K562 (cell line): ENCODE data around the gene SUPT3H. TPM values are rescaled to one million over a fixed set of nuclear protein-coding genes. Genes with fewer than 3 reads are reported as not detected.

Source experiments
- CTBP1 ChIP-seq: fragments of 450-650 bp; IDR thresholded peaks from 2 replicates; pipeline ENCODE4 v1.6.1; 2016; ENCODE audit warnings: borderline replicate concordance
- EGR1 ChIP-seq: fragments of 450-650 bp; conservative IDR thresholded peaks from 2 replicates; pipeline ENCODE4 v1.6.1; 2017; ENCODE audit warnings: mild to moderate bottlenecking
- HDAC2 ChIP-seq: fragments of 450-650 bp; IDR thresholded peaks from 2 replicates; pipeline ENCODE4 v1.6.1; 2016; ENCODE audit warnings: mild to moderate bottlenecking
- XRCC3 ChIP-seq: fragments of 450-650 bp; IDR thresholded peaks from 2 replicates; pipeline ENCODE4 v1.6.1; 2017; ENCODE audit warnings: mild to moderate bottlenecking, moderate library complexity
- ZFPM2 ChIP-seq: fragments of 250-450 bp; sonication (Bioruptor Pico); IDR thresholded peaks from 2 replicates; pipeline ENCODE4 v1.5.1; 2022; ENCODE audit warnings: mild to moderate bottlenecking
- ZNF263 ChIP-seq: sonication (generic); formaldehyde crosslinking; IDR thresholded peaks from 2 replicates; pipeline ENCODE4 v1.8.0; 2022; ENCODE audit warnings: mild to moderate bottlenecking, missing genetic modification reagents, borderline replicate concordance
- ZNF311 ChIP-seq: fragments of 250-450 bp; sonication (Bioruptor Pico); IDR thresholded peaks from 2 replicates; pipeline ENCODE4 v1.4.0; 2020; ENCODE audit warnings: mild to moderate bottlenecking, moderate library complexity
- polyA plus RNA-seq, 8 experiments: library from polyadenylated mRNA; depleted of rRNA in 4 of 8; stranded (reverse) in 5 of 8; unstranded in 3 of 8; fragments of >200 nt; fragmentation: Nextera tagmentation in 2 of 8; fragmentation: Illumina TruSeq in 1 of 8; extraction: Ambion mirVana in 2 of 8; extraction: Trizol in 1 of 8; gene quantifications; 2 replicates each; pipeline versions ENCODE4 v1.2.1 to v1.2.3, GENCODE V29; 2011 to 2014; ENCODE audit warnings: inconsistent platforms in 1 of 8, missing spikeins in 1 of 8
- total RNA-seq, 7 experiments: library from RNA; depleted of rRNA in 6 of 7; stranded (reverse); fragments of >200 nt in 6 of 7; fragmentation: Illumina TruSeq in 2 of 7; extraction: Trizol in 2 of 7; gene quantifications; 2 replicates each; pipeline versions ENCODE4 v1.2.1 to v1.2.3, GENCODE V29; 2011 to 2021; ENCODE audit warnings: low replicate concordance in 1 of 7
- TF ChIP-seq, protein P1 (sequence below): IDR thresholded peaks from 3 replicates; pipeline ENCODE4 v1.6.1; 2011; ENCODE audit warnings: borderline replicate concordance, mild to moderate bottlenecking; ENCODE audit not compliant: insufficient read length, insufficient read depth
- TF ChIP-seq, protein P2 (sequence below): fragments of 450-650 bp; formaldehyde crosslinking; conservative IDR thresholded peaks from 2 replicates; pipeline ENCODE4 v1.4.0; 2022; ENCODE audit warnings: mild to moderate bottlenecking, missing genetic modification characterization
- TF ChIP-seq, protein P3 (sequence below): fragments of 450-650 bp; formaldehyde crosslinking; IDR thresholded peaks from 2 replicates; pipeline ENCODE4 v1.4.0; 2022; ENCODE audit warnings: missing genetic modification characterization
- TF ChIP-seq, protein P4 (sequence below): fragments of 250-450 bp; sonication (Bioruptor Pico); IDR thresholded peaks from 2 replicates; pipeline ENCODE4 v1.5.1; 2021; ENCODE audit warnings: mild to moderate bottlenecking
- TF ChIP-seq, protein P5 (sequence below): fragments of 450-650 bp; formaldehyde crosslinking; IDR thresholded peaks from 2 replicates; pipeline ENCODE4 v1.4.0; 2020; ENCODE audit warnings: mild to moderate bottlenecking, moderate library complexity
- TF ChIP-seq, protein P6 (sequence below): sonication (generic); formaldehyde crosslinking; IDR thresholded peaks from 2 replicates; pipeline ENCODE4 v1.8.0; 2023; ENCODE audit warnings: mild to moderate bottlenecking, missing genetic modification reagents

The SUPT3H gene
- total and polyA plus RNA-seq, 9 of the 15 experiments (the other 6 are each of a cell fraction or from before 2014, with no cell fraction given), result 7.2 to 16.3 (median 11.9) TPM

DNA sequence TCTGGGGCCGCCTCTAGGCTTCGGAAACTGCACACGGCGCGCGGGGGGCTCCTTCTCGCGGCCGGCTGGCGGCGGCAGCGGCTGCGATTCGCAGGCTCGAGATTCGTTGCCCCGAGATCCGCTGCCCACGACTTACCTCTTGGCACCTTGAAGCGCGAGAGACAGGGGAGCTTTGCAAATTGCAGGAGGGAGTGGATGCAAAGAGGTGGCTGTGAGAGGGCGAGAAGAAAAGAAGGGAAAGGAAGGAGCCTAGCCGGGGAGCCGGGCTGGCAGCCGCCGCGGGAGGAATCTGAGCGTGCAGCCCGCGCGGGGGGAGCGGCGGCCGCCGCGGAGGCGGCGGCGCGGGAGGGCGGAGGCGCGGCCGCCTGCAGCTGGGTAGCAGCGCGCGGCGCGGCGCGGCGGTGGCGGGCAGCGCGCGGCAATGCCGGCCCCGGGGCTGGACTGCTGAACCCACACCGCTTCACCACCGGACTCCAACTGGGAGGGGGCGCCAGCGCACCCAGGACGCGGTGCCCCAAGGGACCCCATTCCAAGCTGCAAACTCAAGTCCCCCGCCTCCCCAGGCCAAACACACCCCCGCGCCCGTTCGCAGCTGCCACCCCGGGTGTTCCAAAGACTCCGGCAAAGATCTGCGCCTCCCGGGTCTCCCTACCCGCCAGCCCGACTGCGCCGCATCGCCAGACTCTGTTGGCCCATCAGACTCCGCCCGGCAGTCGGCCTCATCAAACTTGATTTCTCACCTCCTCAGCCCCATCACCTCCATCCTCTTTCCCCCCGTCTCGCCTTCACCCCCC is 44.2 kb upstream of the SUPT3H start (continued):
- no peak for TF ChIP-seq XRCC3
- TF ChIP-seq, protein P1, sequence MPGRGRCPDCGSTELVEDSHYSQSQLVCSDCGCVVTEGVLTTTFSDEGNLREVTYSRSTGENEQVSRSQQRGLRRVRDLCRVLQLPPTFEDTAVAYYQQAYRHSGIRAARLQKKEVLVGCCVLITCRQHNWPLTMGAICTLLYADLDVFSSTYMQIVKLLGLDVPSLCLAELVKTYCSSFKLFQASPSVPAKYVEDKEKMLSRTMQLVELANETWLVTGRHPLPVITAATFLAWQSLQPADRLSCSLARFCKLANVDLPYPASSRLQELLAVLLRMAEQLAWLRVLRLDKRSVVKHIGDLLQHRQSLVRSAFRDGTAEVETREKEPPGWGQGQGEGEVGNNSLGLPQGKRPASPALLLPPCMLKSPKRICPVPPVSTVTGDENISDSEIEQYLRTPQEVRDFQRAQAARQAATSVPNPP, result no peak
- TF ChIP-seq ZNF311 (CRISPR knock-in tag), result no peak
- TF ChIP-seq, protein P2, sequence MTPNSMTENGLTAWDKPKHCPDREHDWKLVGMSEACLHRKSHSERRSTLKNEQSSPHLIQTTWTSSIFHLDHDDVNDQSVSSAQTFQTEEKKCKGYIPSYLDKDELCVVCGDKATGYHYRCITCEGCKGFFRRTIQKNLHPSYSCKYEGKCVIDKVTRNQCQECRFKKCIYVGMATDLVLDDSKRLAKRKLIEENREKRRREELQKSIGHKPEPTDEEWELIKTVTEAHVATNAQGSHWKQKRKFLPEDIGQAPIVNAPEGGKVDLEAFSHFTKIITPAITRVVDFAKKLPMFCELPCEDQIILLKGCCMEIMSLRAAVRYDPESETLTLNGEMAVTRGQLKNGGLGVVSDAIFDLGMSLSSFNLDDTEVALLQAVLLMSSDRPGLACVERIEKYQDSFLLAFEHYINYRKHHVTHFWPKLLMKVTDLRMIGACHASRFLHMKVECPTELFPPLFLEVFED (CRISPR knock-in tag), result peak; percentile 72
- TF ChIP-seq, protein P3, sequence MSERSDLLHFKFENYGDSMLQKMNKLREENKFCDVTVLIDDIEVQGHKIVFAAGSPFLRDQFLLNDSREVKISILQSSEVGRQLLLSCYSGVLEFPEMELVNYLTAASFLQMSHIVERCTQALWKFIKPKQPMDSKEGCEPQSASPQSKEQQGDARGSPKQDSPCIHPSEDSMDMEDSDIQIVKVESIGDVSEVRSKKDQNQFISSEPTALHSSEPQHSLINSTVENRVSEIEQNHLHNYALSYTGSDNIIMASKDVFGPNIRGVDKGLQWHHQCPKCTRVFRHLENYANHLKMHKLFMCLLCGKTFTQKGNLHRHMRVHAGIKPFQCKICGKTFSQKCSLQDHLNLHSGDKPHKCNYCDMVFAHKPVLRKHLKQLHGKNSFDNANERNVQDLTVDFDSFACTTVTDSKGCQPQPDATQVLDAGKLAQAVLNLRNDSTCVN (CRISPR knock-in tag), result peak; percentile 71; the same call in 1 of the 2 replicates
- TF ChIP-seq CTBP1, result peak; percentile 73
- TF ChIP-seq ZNF263 (CRISPR knock-in tag), result no peak
- peak; percentile 64 for TF ChIP-seq EGR1
- 0 out of 2 replicates have a peak, but pooled peaks have one; percentile 1 for TF ChIP-seq HDAC2
- TF ChIP-seq, protein P4, sequence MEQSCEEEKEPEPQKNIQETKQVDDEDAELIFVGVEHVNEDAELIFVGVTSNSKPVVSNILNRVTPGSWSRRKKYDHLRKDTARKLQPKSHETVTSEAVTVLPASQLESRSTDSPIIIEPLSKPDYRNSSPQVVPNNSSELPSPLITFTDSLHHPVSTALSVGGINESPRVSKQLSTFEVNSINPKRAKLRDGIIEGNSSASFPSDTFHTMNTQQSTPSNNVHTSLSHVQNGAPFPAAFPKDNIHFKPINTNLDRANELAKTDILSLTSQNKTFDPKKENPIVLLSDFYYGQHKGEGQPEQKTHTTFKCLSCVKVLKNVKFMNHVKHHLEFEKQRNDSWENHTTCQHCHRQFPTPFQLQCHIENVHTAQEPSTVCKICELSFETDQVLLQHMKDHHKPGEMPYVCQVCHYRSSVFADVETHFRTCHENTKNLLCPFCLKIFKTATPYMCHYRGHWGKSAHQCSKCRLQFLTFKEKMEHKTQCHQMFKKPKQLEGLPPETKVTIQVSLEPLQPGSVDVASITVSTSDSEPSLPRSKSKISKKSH (CRISPR knock-in tag), result no peak
- TF ChIP-seq, protein P5, sequence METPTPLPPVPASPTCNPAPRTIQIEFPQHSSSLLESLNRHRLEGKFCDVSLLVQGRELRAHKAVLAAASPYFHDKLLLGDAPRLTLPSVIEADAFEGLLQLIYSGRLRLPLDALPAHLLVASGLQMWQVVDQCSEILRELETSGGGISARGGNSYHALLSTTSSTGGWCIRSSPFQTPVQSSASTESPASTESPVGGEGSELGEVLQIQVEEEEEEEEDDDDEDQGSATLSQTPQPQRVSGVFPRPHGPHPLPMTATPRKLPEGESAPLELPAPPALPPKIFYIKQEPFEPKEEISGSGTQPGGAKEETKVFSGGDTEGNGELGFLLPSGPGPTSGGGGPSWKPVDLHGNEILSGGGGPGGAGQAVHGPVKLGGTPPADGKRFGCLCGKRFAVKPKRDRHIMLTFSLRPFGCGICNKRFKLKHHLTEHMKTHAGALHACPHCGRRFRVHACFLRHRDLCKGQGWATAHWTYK (CRISPR knock-in tag), result no peak
- TF ChIP-seq, protein P6, sequence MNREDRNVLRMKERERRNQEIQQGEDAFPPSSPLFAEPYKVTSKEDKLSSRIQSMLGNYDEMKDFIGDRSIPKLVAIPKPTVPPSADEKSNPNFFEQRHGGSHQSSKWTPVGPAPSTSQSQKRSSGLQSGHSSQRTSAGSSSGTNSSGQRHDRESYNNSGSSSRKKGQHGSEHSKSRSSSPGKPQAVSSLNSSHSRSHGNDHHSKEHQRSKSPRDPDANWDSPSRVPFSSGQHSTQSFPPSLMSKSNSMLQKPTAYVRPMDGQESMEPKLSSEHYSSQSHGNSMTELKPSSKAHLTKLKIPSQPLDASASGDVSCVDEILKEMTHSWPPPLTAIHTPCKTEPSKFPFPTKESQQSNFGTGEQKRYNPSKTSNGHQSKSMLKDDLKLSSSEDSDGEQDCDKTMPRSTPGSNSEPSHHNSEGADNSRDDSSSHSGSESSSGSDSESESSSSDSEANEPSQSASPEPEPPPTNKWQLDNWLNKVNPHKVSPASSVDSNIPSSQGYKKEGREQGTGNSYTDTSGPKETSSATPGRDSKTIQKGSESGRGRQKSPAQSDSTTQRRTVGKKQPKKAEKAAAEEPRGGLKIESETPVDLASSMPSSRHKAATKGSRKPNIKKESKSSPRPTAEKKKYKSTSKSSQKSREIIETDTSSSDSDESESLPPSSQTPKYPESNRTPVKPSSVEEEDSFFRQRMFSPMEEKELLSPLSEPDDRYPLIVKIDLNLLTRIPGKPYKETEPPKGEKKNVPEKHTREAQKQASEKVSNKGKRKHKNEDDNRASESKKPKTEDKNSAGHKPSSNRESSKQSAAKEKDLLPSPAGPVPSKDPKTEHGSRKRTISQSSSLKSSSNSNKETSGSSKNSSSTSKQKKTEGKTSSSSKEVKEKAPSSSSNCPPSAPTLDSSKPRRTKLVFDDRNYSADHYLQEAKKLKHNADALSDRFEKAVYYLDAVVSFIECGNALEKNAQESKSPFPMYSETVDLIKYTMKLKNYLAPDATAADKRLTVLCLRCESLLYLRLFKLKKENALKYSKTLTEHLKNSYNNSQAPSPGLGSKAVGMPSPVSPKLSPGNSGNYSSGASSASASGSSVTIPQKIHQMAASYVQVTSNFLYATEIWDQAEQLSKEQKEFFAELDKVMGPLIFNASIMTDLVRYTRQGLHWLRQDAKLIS, result 0 out of 2 replicates have a peak, but pooled peaks have one; percentile 49
- no peak for TF ChIP-seq ZFPM2 (CRISPR knock-in tag)
